ENCODE data around the gene RSPH1.

GRCh38 chr21:42541618-42542017 is 45.6 kb upstream of the RSPH1 start:
- TF ChIP-seq CTCF (IDR thresholded peaks at IDR 0.05) (no peak), POLR2AphosphoS5 (IDR thresholded peaks at IDR 0.05) (no peak), EP300 (IDR thresholded peaks at IDR 0.05; ENCODE audit: low read depth) (no peak)

Measured in transverse colon (tissue), 4 donors.